Glutamatergic neuron (in vitro differentiated cells): ENCODE results near the gene MYD88. TPM values are rescaled to one million over a fixed set of nuclear protein-coding genes. Genes with fewer than 3 reads are reported as not detected.
A peak's percentile ranks its signal among the peaks of the same experiment; 100 is the strongest.

ENCODE experiments used
- DNase-seq: peaks from one replicate; pipeline ENCODE4 v3.0.0; 2022
- H3K27ac Mint-ChIP-seq: one replicate; pipeline ENCODE4 v1.8.0; 2020; ENCODE audit warnings: mild to moderate bottlenecking, mixed read lengths, inconsistent platforms; ENCODE audit not compliant: unreplicated experiment
- H3K27me3 Mint-ChIP-seq: one replicate; pipeline ENCODE4 v1.8.0; 2020; ENCODE audit warnings: mild to moderate bottlenecking, moderate library complexity, mixed read lengths, inconsistent platforms; ENCODE audit not compliant: unreplicated experiment
- H3K36me3 Mint-ChIP-seq: one replicate; pipeline ENCODE4 v1.8.0; 2020; ENCODE audit warnings: mild to moderate bottlenecking, mixed read lengths, inconsistent platforms; ENCODE audit not compliant: unreplicated experiment
- H3K4me1 Mint-ChIP-seq: one replicate; pipeline ENCODE4 v1.8.0; 2020; ENCODE audit warnings: mild to moderate bottlenecking, low read depth, mixed read lengths, inconsistent platforms; ENCODE audit not compliant: unreplicated experiment
- H3K4me3 Mint-ChIP-seq: one replicate; pipeline ENCODE4 v1.8.0; 2020; ENCODE audit warnings: mild to moderate bottlenecking, mixed read lengths, inconsistent platforms; ENCODE audit not compliant: unreplicated experiment
- H3K9me3 Mint-ChIP-seq: one replicate; pipeline ENCODE4 v1.8.0; 2020; ENCODE audit warnings: mild to moderate bottlenecking, moderate library complexity, mixed read lengths, inconsistent platforms; ENCODE audit not compliant: unreplicated experiment
- CTCF ChIP-seq: fragments of 200-600 bp; sonication (generic); IDR thresholded peaks from one replicate; pipeline ENCODE4 v1.5.0; 2021; ENCODE audit not compliant: partially characterized antibody, unreplicated experiment
- long read RNA-seq: library from polyadenylated mRNA; unstranded; transcript quantifications from one replicate; pipeline ENCODE4 v2.0.0, GENCODE V29; 2020; ENCODE audit not compliant: unreplicated experiment
- total RNA-seq: library from RNA; stranded (reverse); fragmentation: NEBNext Ultra II Directional; extraction: Animal tissue kit (Norgen Biotek cat#: 25700); gene quantifications from one replicate; pipeline ENCODE4 v1.2.1, GENCODE V29; 2021; ENCODE audit not compliant: unreplicated experiment

Gene MYD88
- 58.0 TPM for total RNA-seq
- long read RNA-seq, transcript MYD88-201 (5 exons, 2,850 nt): major isoform, 27 of 42 reads
- long read RNA-seq, partial matches to known transcripts: 2 of 42 reads
- long read RNA-seq, other reads (novel, unspliced or antisense): 12 of 42 reads

- Mint-ChIP-seq H3K4me1 (peaks cover 15% of the 10 kb centered on the region), H3K27ac (peak within 1 kb of the TSS; percentile 97), H3K4me3 (peak within 1 kb of the TSS; percentile 93), H3K27me3 (peaks cover 18% of the 10 kb centered on the region), H3K9me3 (peaks cover 19% of the 10 kb centered on the region), H3K36me3 (no peaks in the 10 kb centered on the region)
- TF ChIP-seq CTCF: no peak
- DNase-seq: peak; percentile 80
These were observed at the start of gene MYD88 for GRCh38 chr3:38138349-38139190. MYD88 (plus strand) TSS chr3:38138661; CDS start chr3:38138701, 40 bp downstream.

GRCh38 chr3:38089163-38089562 lies 49.3 kb upstream of the MYD88 start:
- Mint-ChIP-seq H3K4me1 (no peaks in the 10 kb centered on the region), H3K27me3 (peaks cover 13% of the 10 kb centered on the region), H3K9me3 (peaks cover 11% of the 10 kb centered on the region), H3K27ac (no peak overlapping the region), H3K36me3 (peaks cover 10% of the 10 kb centered on the region), H3K4me3 (no peak overlapping the region)
- TF ChIP-seq CTCF: no peak
- DNase-seq: no peak

- H3K4me3 Mint-ChIP-seq: no peak overlapping the region
- no peak overlapping the region for H3K27ac Mint-ChIP-seq
- H3K9me3 Mint-ChIP-seq: peaks cover 6% of the 10 kb centered on the region
- H3K4me1 Mint-ChIP-seq: no peaks in the 10 kb centered on the region
- DNase-seq: no peak
- no peak for TF ChIP-seq CTCF
- H3K27me3 Mint-ChIP-seq: peaks cover 5% of the 10 kb centered on the region
- H3K36me3 Mint-ChIP-seq: no peaks in the 10 kb centered on the region
These were observed 48.0 kb upstream of the MYD88 start for GRCh38 chr3:38090453-38090852.

- H3K27ac Mint-ChIP-seq: no peak overlapping the region
- H3K27me3 Mint-ChIP-seq: peaks cover 2% of the 10 kb centered on the region
- no peak for TF ChIP-seq CTCF
- H3K9me3 Mint-ChIP-seq: peaks cover 8% of the 10 kb centered on the region
- no peak for DNase-seq
- H3K36me3 Mint-ChIP-seq: no peaks in the 10 kb centered on the region
- H3K4me3 Mint-ChIP-seq: no peak overlapping the region
- H3K4me1 Mint-ChIP-seq: peaks cover 3% of the 10 kb centered on the region
These were observed 43.5 kb upstream of the MYD88 start for GRCh38 chr3:38094999-38095398.
